ENCODE measurements around the gene BTBD7. TPM values are rescaled to one million over a fixed set of nuclear protein-coding genes. Genes with fewer than 3 reads are reported as not detected.
A peak's percentile ranks its signal among the peaks of the same experiment; 100 is the strongest.

BTBD7 gene
- total and polyA plus RNA-seq, 7 experiments from 2014 or later: 7.5 to 31.7 (median 25.6) TPM

DNA sequence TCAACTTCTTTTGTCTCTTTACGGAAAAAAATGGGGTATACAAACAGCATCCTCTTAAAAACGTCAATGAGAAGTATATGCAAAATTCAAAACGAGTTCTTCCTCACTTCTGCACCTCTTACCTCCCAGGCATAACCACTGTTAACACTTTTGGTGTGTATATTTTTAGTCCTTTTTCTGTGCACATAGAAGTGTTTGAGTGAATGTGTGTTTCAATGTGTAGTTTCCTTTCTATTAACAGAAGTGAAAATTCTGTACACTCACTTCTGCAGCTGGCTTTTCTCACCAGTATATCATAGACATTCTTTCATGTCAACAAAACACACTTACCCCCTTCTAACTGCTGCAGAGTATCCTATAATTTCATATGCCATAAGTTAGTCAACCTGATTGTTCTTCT, 120.4 kb downstream of the BTBD7 start:
- peak overlapping the region in 1 of 9 donors; percentile 22 for H3K27ac Mint-ChIP-seq
- peaks cover 10 to 29% (median 21%) of the 10 kb centered on the region in 7 donors for H3K4me1 Mint-ChIP-seq
- no peaks in the 10 kb centered on the region for H3K9me3 ChIP-seq (ENCODE audit: control insufficient read depth in 2 of 3, low read length in 3 of 3)
- POLR2A ChIA-PET: no interaction called here
- H3K36me3 Mint-ChIP-seq: peaks cover 0 to 30% (median 9%) of the 10 kb centered on the region in 5 donors
- peaks cover 6 to 7% of the 10 kb centered on the region in 2 donors for H3K4me1 ChIP-seq (ENCODE audit: control insufficient read depth in 2 of 2, insufficient read depth in 2 of 2, low read length in 2 of 2)
- no peaks in the 10 kb centered on the region for H3K27me3 ChIP-seq (ENCODE audit: control insufficient read depth in 2 of 2, insufficient read depth in 2 of 2, low read length in 2 of 2)
- no peaks in the 10 kb centered on the region for H3K9me3 Mint-ChIP-seq
- no peak overlapping the region for H3K27ac ChIP-seq (ENCODE audit: low read depth, low read length)
- CTCF ChIA-PET: no interaction called here
- peaks cover 0 to 37% (median 14%) of the 10 kb centered on the region in 3 experiments for H3K36me3 ChIP-seq (ENCODE audit: control insufficient read depth in 2 of 3, insufficient read depth in 3 of 3, low read length in 3 of 3)
- intact Hi-C loops (cut with micrococcal nuclease): no loop called here
- no peak overlapping the region for H3K4me3 ChIP-seq (ENCODE audit: low read length)
- H3K4me3 Mint-ChIP-seq: no peak overlapping the region
- DNase-seq (no peak), ATAC-seq (no peak)
- H3K27me3 Mint-ChIP-seq: no peaks in the 10 kb centered on the region

DNA sequence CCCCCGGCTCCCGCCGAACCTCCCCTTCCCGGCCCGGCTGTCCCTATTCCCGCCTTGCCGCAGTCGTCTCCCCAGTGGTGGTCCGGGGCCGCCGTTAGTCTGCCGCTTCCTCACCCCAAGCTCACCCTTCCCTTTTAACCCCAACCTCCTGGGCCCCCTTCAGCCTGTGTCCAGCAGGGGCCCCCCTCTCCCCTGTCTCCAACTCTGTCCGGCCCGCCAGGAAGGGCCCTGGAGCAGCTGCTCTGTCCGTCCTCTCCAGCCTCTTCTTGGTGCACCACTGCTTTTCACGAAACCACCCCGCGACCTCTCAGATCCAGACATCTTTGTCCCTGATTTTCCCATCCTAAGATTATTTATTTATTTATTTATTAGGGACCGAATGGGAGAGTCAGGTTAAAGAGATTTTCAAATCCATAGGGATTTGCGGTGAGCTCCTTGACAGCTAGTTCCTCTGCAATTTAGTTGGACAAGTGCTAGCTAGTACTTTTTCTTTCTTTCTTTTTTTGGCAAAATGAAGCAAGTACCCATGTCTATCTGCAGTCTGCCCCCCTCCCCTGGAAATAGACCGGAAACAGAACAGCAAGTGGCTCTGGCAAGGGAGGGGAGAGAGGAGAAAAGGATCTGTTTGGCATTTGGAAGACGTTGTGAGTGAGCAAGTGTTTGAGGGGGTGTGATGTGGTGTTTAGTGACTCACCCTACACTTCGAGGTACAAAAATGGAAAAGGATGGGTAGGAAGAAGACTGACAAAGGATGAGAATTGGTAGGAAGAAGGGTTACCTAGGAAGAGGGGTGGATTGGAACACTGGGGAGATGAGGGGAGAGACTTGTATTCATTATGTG, 125.1 kb downstream of the BTBD7 start:
- H3K27me3 Mint-ChIP-seq: no peaks in the 10 kb centered on the region

DNA sequence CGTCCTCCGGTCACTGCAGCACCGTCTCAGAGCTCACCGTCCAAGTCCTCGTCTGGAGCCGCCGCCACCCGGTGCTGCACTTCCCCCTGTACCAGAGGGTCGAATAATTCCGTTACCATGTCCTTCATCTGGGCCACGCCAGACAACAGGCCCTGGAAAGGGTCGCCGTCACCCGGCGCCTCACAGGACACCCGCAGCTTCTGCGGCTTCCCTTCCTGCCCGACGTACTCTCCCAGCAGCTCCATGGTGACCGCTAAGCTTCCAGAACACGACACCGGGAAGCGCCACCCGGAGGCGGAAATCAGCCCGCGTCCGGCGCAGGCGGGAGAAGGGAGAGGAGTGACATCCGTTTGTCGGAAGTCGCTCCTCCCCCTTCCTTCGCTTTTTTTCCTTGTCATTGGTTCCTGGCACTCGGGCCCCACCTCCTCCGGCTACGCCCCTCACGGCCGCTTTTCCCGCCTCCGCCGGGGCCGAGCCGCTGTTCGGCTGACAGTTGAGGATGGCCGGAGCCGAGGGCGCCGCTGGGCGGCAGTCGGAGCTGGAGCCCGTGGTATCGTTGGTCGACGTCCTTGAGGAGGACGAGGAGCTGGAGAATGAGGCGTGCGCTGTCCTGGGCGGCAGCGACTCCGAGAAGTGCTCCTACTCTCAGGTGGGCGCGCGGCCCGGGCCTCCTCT, 125.9 kb downstream of the BTBD7 start, which contains the start of the genes GON7 and UBR7:
Gene GON7, minus strand, starts transcription at position 273 of the 675 bp plus-strand sequence. Its CDS starts 28 bp downstream, at position 245.
Gene UBR7, plus strand, starts transcription at position 464 of the 675 bp plus-strand sequence. Its CDS starts 36 bp downstream, at position 500.
- Mint-ChIP-seq H3K4me3 (peak within 1 kb of the TSS; percentile 75 to 99 (median 94)), H3K27me3 (no peaks in the 10 kb centered on the region), H3K9me3 (no peaks in the 10 kb centered on the region), H3K27ac (peak within 1 kb of the TSS; percentile 88 to 97 (median 93)), H3K4me1 (peaks cover 22 to 65% (median 50%) of the 10 kb centered on the region in 7 donors), H3K36me3 (peaks cover 0 to 7% (median 3%) of the 10 kb centered on the region in 5 donors)
- intact Hi-C loops (cut with micrococcal nuclease): loop anchor here (1.0 to 10.0 kb wide), 8 partner anchors 22 to 1102 kb away; partner anchors contain the start of genes BTBD7 (in 2 of the 2), ITPK1 (in 2 of the 2), ATXN3 (in 1 of the 2) and GOLGA5 (in 1 of the 2)
- H3K27me3 ChIP-seq (ENCODE audit: control insufficient read depth in 2 of 2, insufficient read depth in 2 of 2, low read length in 2 of 2): no peaks in the 10 kb centered on the region
- peak; percentile 99 for ATAC-seq
- peak within 1 kb of the TSS; percentile 87 for H3K27ac ChIP-seq (ENCODE audit: low read depth, low read length)
- peaks cover 0 to 12% (median under 1%) of the 10 kb centered on the region in 3 experiments for H3K36me3 ChIP-seq (ENCODE audit: control insufficient read depth in 2 of 3, insufficient read depth in 3 of 3, low read length in 3 of 3)
- POLR2A ChIA-PET: interaction anchor here (0.6 to 6.9 kb wide), 7 partner anchors 22 to 127 kb away, joined by 3 to 69 read pairs (median 3); partner anchors contain the start of genes LYSET and MOAP1
- no peaks in the 10 kb centered on the region for H3K9me3 ChIP-seq (ENCODE audit: control insufficient read depth in 2 of 3, low read length in 3 of 3)
- CTCF ChIA-PET: interaction anchor here (0.6 to 3.7 kb wide), 5 partner anchors 22 to 93 kb away, joined by 3 to 20 read pairs (median 9); partner anchors contain the start of genes LYSET and MOAP1
- peaks cover 13 to 22% of the 10 kb centered on the region in 2 donors for H3K4me1 ChIP-seq (ENCODE audit: control insufficient read depth in 2 of 2, insufficient read depth in 2 of 2, low read length in 2 of 2)
- peak within 1 kb of the TSS; percentile 81 for H3K4me3 ChIP-seq (ENCODE audit: low read length)
- peak; percentile 66 to 91 (median 83) for DNase-seq

More for the DNA sequence above, 125.1 kb downstream of the BTBD7 start:
- Histone ChIP-seq H3K4me1 (ENCODE audit: control insufficient read depth in 2 of 2, insufficient read depth in 2 of 2, low read length in 2 of 2) (peaks cover 13 to 22% of the 10 kb centered on the region in 2 donors), H3K4me3 (ENCODE audit: low read length) (peak overlapping the region; percentile 81), H3K27me3 (ENCODE audit: control insufficient read depth in 2 of 2, insufficient read depth in 2 of 2, low read length in 2 of 2) (no peaks in the 10 kb centered on the region), H3K36me3 (ENCODE audit: control insufficient read depth in 2 of 3, insufficient read depth in 3 of 3, low read length in 3 of 3) (peaks cover 0 to 16% (median 2%) of the 10 kb centered on the region in 3 experiments), H3K9me3 (ENCODE audit: control insufficient read depth in 2 of 3, low read length in 3 of 3) (no peaks in the 10 kb centered on the region), H3K27ac (ENCODE audit: low read depth, low read length) (peak overlapping the region; percentile 87)
- Mint-ChIP-seq H3K4me3 (peak overlapping the region; percentile 75 to 99 (median 94)), H3K27ac (peak overlapping the region; percentile 14 to 94 (median 74)), H3K4me1 (peaks cover 22 to 63% (median 50%) of the 10 kb centered on the region in 7 donors), H3K36me3 (peaks cover 0 to 12% (median 5%) of the 10 kb centered on the region in 5 donors), H3K9me3 (no peaks in the 10 kb centered on the region)
- peak; percentile 24 for ATAC-seq
- DNase-seq: peak in 4 of 9 donors; percentile 11 to 39 (median 21)
- ChIA-PET POLR2A (interaction anchor here (0.6 to 6.9 kb wide), 5 partner anchors 13 to 126 kb away, joined by 3 to 69 read pairs (median 3); partner anchors contain the start of genes LYSET and MOAP1), CTCF (interaction anchor here (0.6 to 3.6 kb wide), 3 partner anchors 11 to 26 kb away, joined by 4 to 13 read pairs (median 5); partner anchors contain the start of genes LYSET and MOAP1)
- intact Hi-C loops (cut with micrococcal nuclease): loop anchor here (1.0 to 10.0 kb wide), 8 partner anchors 22 to 1103 kb away; partner anchors contain the start of genes BTBD7 (in 2 of the 2), ITPK1 (in 2 of the 2), ATXN3 (in 1 of the 2) and GOLGA5 (in 1 of the 2)

DNA sequence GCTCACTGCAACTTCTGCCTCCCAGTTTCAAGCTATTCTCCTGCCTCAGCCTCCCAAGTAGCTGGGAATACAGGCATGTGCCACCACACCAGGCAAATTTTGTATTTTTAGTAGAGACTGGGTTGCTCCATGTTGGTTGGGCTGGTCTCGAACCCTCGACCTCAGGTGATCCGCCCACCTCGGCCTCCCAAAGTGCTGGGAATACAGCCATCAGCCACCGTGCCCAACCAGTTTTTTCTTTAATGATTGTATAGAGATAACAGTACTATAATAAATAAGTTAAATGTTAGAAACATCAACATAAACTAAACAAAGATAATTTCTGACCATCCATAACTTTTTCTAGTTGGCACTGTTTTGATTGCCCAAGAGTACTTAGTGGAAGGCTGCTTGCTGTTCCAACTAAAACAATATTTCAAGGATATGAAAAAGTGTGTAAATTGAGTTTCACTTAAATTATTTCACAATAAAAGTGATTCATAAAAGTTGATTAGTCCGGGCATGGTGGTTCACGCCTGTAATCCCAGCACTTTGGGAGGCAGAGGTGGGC, 131.6 kb downstream of the BTBD7 start:
- ATAC-seq: no peak
- intact Hi-C loops (cut with micrococcal nuclease): loop anchor here in 1 of 2 donors (10.0 kb wide), 1 partner anchor 1096 kb away; the partner anchor contains the start of gene ATXN3
- H3K27me3 Mint-ChIP-seq: no peaks in the 10 kb centered on the region

DNA sequence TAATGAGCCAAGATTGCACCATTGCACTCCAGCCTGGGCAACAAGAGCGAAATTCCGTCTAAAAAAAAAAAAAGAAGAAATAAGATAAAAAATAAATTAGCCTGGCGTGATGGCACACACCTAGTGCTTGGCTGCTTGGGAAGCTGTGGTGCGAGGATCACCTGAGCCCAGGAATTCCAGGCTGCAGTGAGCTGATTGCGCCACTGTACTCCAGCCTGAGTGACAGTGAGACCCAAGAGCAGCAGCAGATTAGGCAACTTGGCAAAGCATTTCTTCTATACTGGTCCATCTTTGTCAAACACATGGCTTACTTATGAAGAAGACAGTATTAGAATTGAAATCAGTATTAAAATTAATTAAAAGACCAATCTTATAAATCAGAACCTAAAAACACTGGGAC, 132.3 kb downstream of the BTBD7 start:
- Histone ChIP-seq H3K36me3 (ENCODE audit: control insufficient read depth in 2 of 3, insufficient read depth in 3 of 3, low read length in 3 of 3) (no peaks in the 10 kb centered on the region), H3K9me3 (ENCODE audit: control insufficient read depth in 2 of 3, low read length in 3 of 3) (no peaks in the 10 kb centered on the region), H3K27me3 (ENCODE audit: control insufficient read depth in 2 of 2, insufficient read depth in 2 of 2, low read length in 2 of 2) (no peaks in the 10 kb centered on the region), H3K4me3 (ENCODE audit: low read length) (no peak overlapping the region), H3K4me1 (ENCODE audit: control insufficient read depth in 2 of 2, insufficient read depth in 2 of 2, low read length in 2 of 2) (peaks cover 7 to 9% of the 10 kb centered on the region in 2 donors), H3K27ac (ENCODE audit: low read depth, low read length) (no peak overlapping the region)
- DNase-seq: no peak
- ChIA-PET CTCF (no interaction called here), POLR2A (no interaction called here)
- Mint-ChIP-seq H3K4me1 (peaks cover 4 to 32% (median 20%) of the 10 kb centered on the region in 7 donors), H3K27ac (no peak overlapping the region), H3K36me3 (peaks cover 0 to 8% (median 0%) of the 10 kb centered on the region in 5 donors), H3K9me3 (no peaks in the 10 kb centered on the region), H3K27me3 (no peaks in the 10 kb centered on the region), H3K4me3 (no peak overlapping the region)
- intact Hi-C loops (cut with micrococcal nuclease): loop anchor here in 1 of 2 donors (10.0 kb wide), 1 partner anchor 1096 kb away; the partner anchor contains the start of gene ATXN3
- ATAC-seq: no peak

More for the DNA sequence above, 131.6 kb downstream of the BTBD7 start:
- no peaks in the 10 kb centered on the region for H3K36me3 ChIP-seq (ENCODE audit: control insufficient read depth in 2 of 3, insufficient read depth in 3 of 3, low read length in 3 of 3)
- Mint-ChIP-seq H3K36me3 (peaks cover 0 to 8% (median 0%) of the 10 kb centered on the region in 5 donors), H3K4me3 (no peak overlapping the region), H3K9me3 (no peaks in the 10 kb centered on the region), H3K4me1 (peaks cover 9 to 38% (median 27%) of the 10 kb centered on the region in 7 donors), H3K27ac (peak overlapping the region in 2 of 9 donors; percentile 24 to 45)
- DNase-seq: no peak
- peaks cover 7 to 15% of the 10 kb centered on the region in 2 donors for H3K4me1 ChIP-seq (ENCODE audit: control insufficient read depth in 2 of 2, insufficient read depth in 2 of 2, low read length in 2 of 2)
- no peak overlapping the region for H3K27ac ChIP-seq (ENCODE audit: low read depth, low read length)
- H3K27me3 ChIP-seq (ENCODE audit: control insufficient read depth in 2 of 2, insufficient read depth in 2 of 2, low read length in 2 of 2): no peaks in the 10 kb centered on the region
- ChIA-PET POLR2A (no interaction called here), CTCF (no interaction called here)
- no peaks in the 10 kb centered on the region for H3K9me3 ChIP-seq (ENCODE audit: control insufficient read depth in 2 of 3, low read length in 3 of 3)
- no peak overlapping the region for H3K4me3 ChIP-seq (ENCODE audit: low read length)
